IMR-90 (cell line): Measurements from ENCODE around the gene NT5DC3. TPM values are rescaled to one million over a fixed set of nuclear protein-coding genes. Genes with fewer than 3 reads are reported as not detected.

ENCODE experiments used
- ATAC-seq: fragments of 200-7000 bp; cut with Tn5 transposase; 2 replicates; pipeline ENCODE4 v1.9.1; 2020; ENCODE audit warnings: low read depth, mild to moderate bottlenecking, moderate library complexity
- BruUV-seq: library from RNA; stranded (reverse); fragments of 400-500 nt; replicated peaks from 2 replicates; lab custom pipeline; 2021; lab: Mats Ljungman, UMichigan
- CTCF ChIA-PET: fragments of 300-600 bp; formaldehyde crosslinking; extraction: SDS; loops from one replicate; lab custom pipeline; 2021; ENCODE audit warnings: antibody characterized with exemption; lab: Yijun Ruan, JAX
- POLR2A ChIA-PET: fragments of 300-600 bp; sonication (Branson Sonifier 250); formaldehyde crosslinking; loops from one replicate; lab custom pipeline; 2022; ENCODE audit warnings: antibody characterized with exemption; ENCODE audit not compliant: unreplicated experiment; lab: Charles Lee
- DNase-seq: peaks from one replicate; pipeline ENCODE4 v3.0.0; 2013
- H2AFZ ChIP-seq: replicated peaks from 2 replicates; pipeline ENCODE3; 2013; ENCODE audit warnings: low read length, mild to moderate bottlenecking; ENCODE audit not compliant: poor library complexity
- H2AK5ac ChIP-seq: 2 replicates; pipeline ENCODE4 v1.6.1; 2013; ENCODE audit warnings: low read depth, low read length, inconsistent platforms
- H2AK9ac ChIP-seq: replicated peaks from 2 replicates; pipeline ENCODE3; 2013; ENCODE audit warnings: mild to moderate bottlenecking, low read depth, low read length, moderate library complexity; ENCODE audit not compliant: poor library complexity
- H2BK120ac ChIP-seq: 2 replicates; pipeline ENCODE4 v1.6.1; 2013; ENCODE audit warnings: low read depth, low read length, inconsistent platforms
- H2BK15ac ChIP-seq: 3 replicates; pipeline ENCODE4 v1.6.1; 2013; ENCODE audit warnings: low read depth, low read length, inconsistent platforms
- H2BK20ac ChIP-seq: 2 replicates; pipeline ENCODE4 v1.6.1; 2013; ENCODE audit warnings: low read depth, mild to moderate bottlenecking, inconsistent platforms, low read length, moderate library complexity
- H2BK5ac ChIP-seq: 2 replicates; pipeline ENCODE4 v1.6.1; 2013; ENCODE audit warnings: mild to moderate bottlenecking, low read depth, low read length, inconsistent platforms; ENCODE audit not compliant: poor library complexity, severe bottlenecking
- H3K14ac ChIP-seq: replicated peaks from 2 replicates; pipeline ENCODE4 v1.6.1; 2013; ENCODE audit warnings: low read depth, low read length, inconsistent platforms
- H3K18ac ChIP-seq: 2 replicates; pipeline ENCODE4 v1.6.1; 2013; ENCODE audit warnings: low read depth, low read length, control low read depth
- H3K23ac ChIP-seq: 2 replicates; pipeline ENCODE4 v1.6.1; 2013; ENCODE audit warnings: low read depth, low read length, inconsistent platforms
- H3K27ac ChIP-seq: 2 replicates; pipeline ENCODE4 v1.5.1; 2013; ENCODE audit warnings: mild to moderate bottlenecking, control low read depth, low read length; ENCODE audit not compliant: insufficient read depth
- H3K27me3 ChIP-seq: 2 replicates; pipeline ENCODE4 v1.6.1; 2013; ENCODE audit warnings: low read length; ENCODE audit not compliant: control insufficient read depth, insufficient read depth
- H3K36me3 ChIP-seq: 2 replicates; pipeline ENCODE4 v1.6.1; 2013; ENCODE audit warnings: low read length, mixed read lengths; ENCODE audit not compliant: control insufficient read depth, insufficient read depth
- H3K4ac ChIP-seq: 2 replicates; pipeline ENCODE4 v1.6.1; 2013; ENCODE audit warnings: low read depth, low read length, inconsistent platforms
- H3K4me1 ChIP-seq: 2 replicates; pipeline ENCODE4 v1.6.1; 2013; ENCODE audit warnings: low read length, mixed read lengths; ENCODE audit not compliant: control insufficient read depth, insufficient read depth
- H3K4me2 ChIP-seq: 2 replicates; pipeline ENCODE4 v1.6.1; 2013; ENCODE audit warnings: low read depth, mild to moderate bottlenecking, control low read depth, low read length, moderate library complexity
- H3K4me3 ChIP-seq: 2 replicates; pipeline ENCODE4 v1.5.1; 2013; ENCODE audit warnings: low read depth, mild to moderate bottlenecking, control low read depth, low read length, moderate library complexity; ENCODE audit not compliant: insufficient read depth
- H3K56ac ChIP-seq: 2 replicates; pipeline ENCODE4 v1.6.1; 2013; ENCODE audit warnings: low read length, inconsistent platforms; ENCODE audit not compliant: insufficient read depth; ENCODE audit errors: extremely low read depth
- H3K79me1 ChIP-seq, 2 experiments: 2 replicates each; pipeline ENCODE4 v1.6.1; 2013; ENCODE audit warnings: low read length in 2 of 2, inconsistent platforms in 1 of 2, low read depth in 1 of 2
- H3K9ac ChIP-seq: 2 replicates; pipeline ENCODE4 v1.6.1; 2013; ENCODE audit warnings: low read depth, low read length, control low read depth
- H3K9me1 ChIP-seq: 2 replicates; pipeline ENCODE4 v1.6.1; 2013; ENCODE audit warnings: low read length, inconsistent platforms; ENCODE audit not compliant: insufficient read depth
- H3K9me3 ChIP-seq: 2 replicates; pipeline ENCODE4 v1.6.1; 2013; ENCODE audit warnings: low read length; ENCODE audit not compliant: control insufficient read depth, insufficient read depth
- H4K20me1 ChIP-seq: 2 replicates; pipeline ENCODE4 v1.6.1; 2013; ENCODE audit warnings: low read length, inconsistent platforms; ENCODE audit not compliant: insufficient read depth
- H4K5ac ChIP-seq: 2 replicates; pipeline ENCODE4 v1.6.1; 2013; ENCODE audit warnings: mild to moderate bottlenecking, low read depth, low read length, control low read depth
- H4K8ac ChIP-seq, 2 experiments: 2 replicates each; pipeline ENCODE4 v1.6.1; 2013; ENCODE audit warnings: low read depth in 2 of 2, low read length in 2 of 2, control low read depth in 1 of 2, inconsistent platforms in 1 of 2
- H4K91ac ChIP-seq: 2 replicates; pipeline ENCODE4 v1.6.1; 2013; ENCODE audit warnings: low read depth, low read length, inconsistent platforms; ENCODE audit not compliant: insufficient read depth
- BHLHE40 ChIP-seq: fragments of 150-350 bp; IDR thresholded peaks from 2 replicates; pipeline ENCODE4 v1.6.1; 2016; ENCODE audit warnings: mild to moderate bottlenecking, low read depth, low read length
- CHD1 ChIP-seq: IDR thresholded peaks from 2 replicates; pipeline ENCODE4 v1.6.1; 2012; ENCODE audit warnings: low read depth, low read length, improper control_type of control experiment
- ELK1 ChIP-seq: fragments of 150-350 bp; IDR thresholded peaks from 2 replicates; pipeline ENCODE4 v1.6.1; 2016; ENCODE audit warnings: low read depth, mild to moderate bottlenecking, low read length, moderate library complexity, borderline replicate concordance
- FOS ChIP-seq: fragments of 150-350 bp; IDR thresholded peaks from 2 replicates; pipeline ENCODE4 v1.6.1; 2016; ENCODE audit warnings: low read depth, low read length
- MAFK ChIP-seq: IDR thresholded peaks from 2 replicates; pipeline ENCODE4 v1.6.1; 2012; ENCODE audit warnings: low read depth, low read length, improper control_type of control experiment
- MAZ ChIP-seq: IDR thresholded peaks from 2 replicates; pipeline ENCODE4 v1.6.1; 2012; ENCODE audit warnings: low read depth, mild to moderate bottlenecking, low read length, improper control_type of control experiment, moderate library complexity, borderline replicate concordance
- MXI1 ChIP-seq: IDR thresholded peaks from 2 replicates; pipeline ENCODE4 v1.6.1; 2012; ENCODE audit warnings: low read depth, mild to moderate bottlenecking, low read length, moderate library complexity, borderline replicate concordance
- RAD21 ChIP-seq: IDR thresholded peaks from 2 replicates; pipeline ENCODE4 v1.6.1; 2012; ENCODE audit warnings: low read length, improper control_type of control experiment
- RCOR1 ChIP-seq: IDR thresholded peaks from 2 replicates; pipeline ENCODE4 v1.6.1; 2012; ENCODE audit warnings: mild to moderate bottlenecking, low read length, improper control_type of control experiment; ENCODE audit not compliant: insufficient replicate concordance
- RFX5 ChIP-seq: IDR thresholded peaks from 2 replicates; pipeline ENCODE4 v1.8.0; 2012; ENCODE audit warnings: low read depth, mild to moderate bottlenecking, low read length, moderate library complexity
- SMC3 ChIP-seq: fragments of 150-350 bp; IDR thresholded peaks from 2 replicates; pipeline ENCODE4 v1.6.1; 2016; ENCODE audit warnings: low read depth, mild to moderate bottlenecking, antibody characterized with exemption, low read length, moderate library complexity
- WGBS, 2 experiments: methylation state at CpG; one replicate each; pipeline versions ENCODE4 v1.1.5 to v1.1.7; 2013; ENCODE audit warnings: missing lambda C conversion rate in 2 of 2; ENCODE audit not compliant: insufficient read length in 1 of 2; ENCODE audit errors: extremely low coverage in 2 of 2; 5-methylcytosine and 5-hydroxymethylcytosine counted together
- dilution Hi-C: fragments of 300-500 bp; cut with HindIII; formaldehyde crosslinking; loops from one replicate; pipeline ENCODE4 v1.14.3; 2018; ENCODE audit warnings: low sequenced_read_pairs; ENCODE audit not compliant: unreplicated experiment
- in situ Hi-C: fragments of 300-500 bp; cut with MboI; formaldehyde crosslinking; loops from 3 replicates; pipeline ENCODE4 v1.14.3; 2019; ENCODE audit warnings: low sequenced_read_pairs, inconsistent platforms, mixed read lengths
- intact Hi-C: fragments of 100-400 bp; cut with micrococcal nuclease; formaldehyde crosslinking; loops from 2 replicates; pipeline ENCODE4 v1.10.0; 2022
- polyA plus RNA-seq, 3 experiments: library from polyadenylated mRNA; depleted of rRNA; stranded (reverse); fragments of >200 nt; gene quantifications; 2 replicates each; pipeline ENCODE4 v1.2.3, GENCODE V29; 2012; ENCODE audit warnings: low replicate concordance in 1 of 3
- total RNA-seq: library from RNA; depleted of rRNA; stranded (reverse); fragments of >200 nt; gene quantifications from 2 replicates; pipeline ENCODE4 v1.2.3, GENCODE V29; 2012

NT5DC3 gene
- total and polyA plus RNA-seq, 2 of the 4 experiments (the other 2 are of a cell fraction), result 7.3 to 17.6 TPM

- H2BK15ac ChIP-seq, result no peak overlapping the region
- no peak overlapping the region for H3K23ac ChIP-seq
- no TSS peak for BruUV-seq
- no peaks in the 10 kb centered on the region for H3K9me3 ChIP-seq
- H2BK5ac ChIP-seq, result no peak overlapping the region
- no peak overlapping the region for H4K5ac ChIP-seq
- H3K4ac ChIP-seq, result no peak overlapping the region; the same call in 1 of the 2 replicates
- H4K91ac ChIP-seq, result no peak overlapping the region
- intact Hi-C loops (no loop called here), in situ Hi-C loops (no loop called here), dilution Hi-C loops (no loop called here)
- H3K4me1 ChIP-seq, result peaks cover 7% of the 10 kb centered on the region
- H2BK20ac ChIP-seq, result no peak overlapping the region; the same call in 1 of the 2 replicates
- H3K79me1 ChIP-seq, result no peaks in the 10 kb centered on the region
- DNase-seq, result peak; percentile 54
- H3K9ac ChIP-seq, result no peak overlapping the region
- no peak overlapping the region for H4K8ac ChIP-seq
- H3K9me1 ChIP-seq, result 0 out of 2 replicates have a peak, but pooled peaks cover 3% of the 10 kb centered on the region
- no peak overlapping the region for H3K4me2 ChIP-seq
- no peak overlapping the region for H3K4me3 ChIP-seq
- H3K14ac ChIP-seq, result no peak overlapping the region
- H3K27ac ChIP-seq, result no peak overlapping the region
- no peak overlapping the region for H2AK5ac ChIP-seq
- ChIA-PET POLR2A (no interaction called here), CTCF (no interaction called here)
- WGBS, 2 experiments, result 46% methylated on average over 2 of the region's 3 CpGs; no CpG with 5 or more reads in 1 of the 2 experiments
- no peak overlapping the region for H2BK120ac ChIP-seq
- H3K18ac ChIP-seq, result no peak overlapping the region
- H3K36me3 ChIP-seq, result no peaks in the 10 kb centered on the region
- TF ChIP-seq RCOR1, result no peak
- no peak for TF ChIP-seq MAFK
- no peak for TF ChIP-seq RFX5
- TF ChIP-seq RAD21, result no peak
- TF ChIP-seq FOS, result no peak
- TF ChIP-seq MAZ, result no peak
- no peak for TF ChIP-seq MXI1
- TF ChIP-seq BHLHE40, result no peak
- TF ChIP-seq SMC3, result no peak
- no peak for TF ChIP-seq CHD1
- no peak for TF ChIP-seq ELK1
- H3K56ac ChIP-seq, result no peak overlapping the region
- ATAC-seq, result no peak
- H2AFZ ChIP-seq, result peak overlapping the region; percentile 26
- H4K20me1 ChIP-seq, result no peaks in the 10 kb centered on the region
- H3K27me3 ChIP-seq, result no peaks in the 10 kb centered on the region
- H2AK9ac ChIP-seq, result peak overlapping the region; percentile 59
Observed at GRCh38 chr12:103852498-103852997, 11.5 kb upstream of the NT5DC3 start.
